Measurements from ENCODE around the gene TESK1.

- TF ChIP-seq CTCF (conservative IDR thresholded peaks at IDR 0.05) (no peak), EZH2 (IDR thresholded peaks at IDR 0.05; ENCODE audit: low read depth) (no peak)
Measured at GRCh38 chr9:35556776-35557175, 48.3 kb upstream of the TESK1 start.

Data from PC-9 (cell line).